SK-N-MC (cell line): Measurements from ENCODE around the gene RSPRY1.

ENCODE experiments used
- EZH2 ChIP-seq: fragments of 200-600 bp; sonication (generic); IDR thresholded peaks from one replicate; pipeline ENCODE4 v1.6.1; 2017; ENCODE audit warnings: antibody characterized with exemption
- FOXP2 ChIP-seq: optimal IDR thresholded peaks from 2 replicates; pipeline ENCODE3; 2011; ENCODE audit warnings: mild to moderate bottlenecking, moderate library complexity; ENCODE audit not compliant: insufficient read depth; ENCODE audit errors: extremely low read length, control extremely low read depth
- POLR2AphosphoS5 ChIP-seq: IDR thresholded peaks from 2 replicates; pipeline ENCODE4 v1.6.1; 2012; ENCODE audit warnings: mild to moderate bottlenecking, low read depth, low read length, borderline replicate concordance

DNA sequence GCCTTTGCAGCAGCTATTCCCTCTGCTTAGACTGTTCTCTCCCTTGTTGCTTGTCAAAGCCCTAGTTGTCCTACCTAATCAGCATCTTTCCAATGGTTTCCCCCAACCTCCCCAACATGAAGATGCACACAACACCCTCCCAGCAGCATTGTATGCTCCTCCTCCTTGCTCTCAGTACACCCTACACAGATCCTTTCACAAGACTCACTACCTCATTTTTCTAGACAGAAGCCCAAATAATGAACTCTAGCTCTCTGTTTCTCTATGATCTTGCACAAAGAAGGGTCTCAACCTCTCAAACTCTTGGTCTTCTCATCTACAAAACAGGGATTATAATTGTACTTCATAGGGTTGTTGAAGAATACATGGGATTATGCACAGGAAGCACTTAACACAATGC is 19.7 kb upstream of the RSPRY1 start:
- no peak for TF ChIP-seq POLR2AphosphoS5
- no peak for TF ChIP-seq EZH2
- no peak for TF ChIP-seq FOXP2
